Measurements from ENCODE around the gene ZBTB16. TPM values are rescaled to one million over a fixed set of nuclear protein-coding genes. Genes with fewer than 3 reads are reported as not detected.

ZBTB16 gene
- total and polyA plus RNA-seq, 4 donors, result 21.4 to 224 (median 102) TPM

DNA sequence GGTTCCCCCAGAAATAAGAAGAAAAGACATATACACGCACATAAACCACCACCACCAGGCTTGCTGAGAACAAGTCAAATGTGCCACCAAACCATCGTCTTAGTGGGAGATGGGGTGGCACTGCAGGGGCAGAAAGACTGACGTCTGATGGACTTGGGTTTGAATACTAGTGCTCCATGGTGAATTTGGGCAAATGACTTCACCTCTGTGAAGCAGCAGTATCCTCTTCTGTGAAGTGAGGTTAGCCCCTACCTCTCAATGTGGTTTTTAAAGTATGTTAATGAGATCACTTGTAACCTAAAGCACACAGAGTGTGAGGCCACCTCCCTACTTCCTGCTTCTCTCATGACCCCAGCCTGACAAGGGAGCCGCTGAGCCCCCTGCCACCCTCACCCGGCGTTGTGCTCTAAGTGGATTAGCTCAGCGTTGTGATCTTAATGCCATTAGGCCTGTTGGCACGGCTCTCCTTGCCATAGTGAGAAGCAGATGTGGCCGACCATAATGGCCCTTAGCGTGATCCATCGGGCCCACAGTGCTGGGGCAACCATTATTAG lies 14.4 kb downstream of the ZBTB16 start:
- Histone ChIP-seq H3K4me1 (ENCODE audit: control insufficient read depth in 5 of 5, insufficient read depth in 5 of 5, low read length in 5 of 5) (peaks cover 7 to 47% (median 27%) of the 10 kb centered on the region in 5 donors), H3K9ac (ENCODE audit: insufficient read depth in 1 of 2, low read length in 2 of 2) (no peak overlapping the region), H3K27me3 (ENCODE audit: control insufficient read depth in 3 of 3, insufficient read depth in 3 of 3, low read length in 2 of 3) (peaks cover 0 to 9% (median 0%) of the 10 kb centered on the region in 3 donors), H3K36me3 (ENCODE audit: control insufficient read depth in 4 of 4, insufficient read depth in 4 of 4, low read length in 4 of 4) (peaks cover 0 to 31% (median 9%) of the 10 kb centered on the region in 4 donors), H3K4me3 (no peak overlapping the region), H3K27ac (ENCODE audit: low read depth in 1 of 2, low read length in 1 of 2) (peak overlapping the region; percentile 3 to 9), H3K9me3 (ENCODE audit: control insufficient read depth in 4 of 4, insufficient read depth in 3 of 4, low read length in 3 of 4) (no peaks in the 10 kb centered on the region)
- 64% methylated on average over 11 of the region's 11 CpGs for WGBS, 2 donors
- ATAC-seq (ENCODE audit: insufficient read depth, low FRiP score), result no peak
- DNase-seq, result no peak
- TF ChIP-seq, protein P1, sequence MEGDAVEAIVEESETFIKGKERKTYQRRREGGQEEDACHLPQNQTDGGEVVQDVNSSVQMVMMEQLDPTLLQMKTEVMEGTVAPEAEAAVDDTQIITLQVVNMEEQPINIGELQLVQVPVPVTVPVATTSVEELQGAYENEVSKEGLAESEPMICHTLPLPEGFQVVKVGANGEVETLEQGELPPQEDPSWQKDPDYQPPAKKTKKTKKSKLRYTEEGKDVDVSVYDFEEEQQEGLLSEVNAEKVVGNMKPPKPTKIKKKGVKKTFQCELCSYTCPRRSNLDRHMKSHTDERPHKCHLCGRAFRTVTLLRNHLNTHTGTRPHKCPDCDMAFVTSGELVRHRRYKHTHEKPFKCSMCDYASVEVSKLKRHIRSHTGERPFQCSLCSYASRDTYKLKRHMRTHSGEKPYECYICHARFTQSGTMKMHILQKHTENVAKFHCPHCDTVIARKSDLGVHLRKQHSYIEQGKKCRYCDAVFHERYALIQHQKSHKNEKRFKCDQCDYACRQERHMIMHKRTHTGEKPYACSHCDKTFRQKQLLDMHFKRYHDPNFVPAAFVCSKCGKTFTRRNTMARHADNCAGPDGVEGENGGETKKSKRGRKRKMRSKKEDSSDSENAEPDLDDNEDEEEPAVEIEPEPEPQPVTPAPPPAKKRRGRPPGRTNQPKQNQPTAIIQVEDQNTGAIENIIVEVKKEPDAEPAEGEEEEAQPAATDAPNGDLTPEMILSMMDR (IDR thresholded peaks at IDR 0.05; ENCODE audit: control extremely low read depth, extremely low read depth), result no peak

DNA sequence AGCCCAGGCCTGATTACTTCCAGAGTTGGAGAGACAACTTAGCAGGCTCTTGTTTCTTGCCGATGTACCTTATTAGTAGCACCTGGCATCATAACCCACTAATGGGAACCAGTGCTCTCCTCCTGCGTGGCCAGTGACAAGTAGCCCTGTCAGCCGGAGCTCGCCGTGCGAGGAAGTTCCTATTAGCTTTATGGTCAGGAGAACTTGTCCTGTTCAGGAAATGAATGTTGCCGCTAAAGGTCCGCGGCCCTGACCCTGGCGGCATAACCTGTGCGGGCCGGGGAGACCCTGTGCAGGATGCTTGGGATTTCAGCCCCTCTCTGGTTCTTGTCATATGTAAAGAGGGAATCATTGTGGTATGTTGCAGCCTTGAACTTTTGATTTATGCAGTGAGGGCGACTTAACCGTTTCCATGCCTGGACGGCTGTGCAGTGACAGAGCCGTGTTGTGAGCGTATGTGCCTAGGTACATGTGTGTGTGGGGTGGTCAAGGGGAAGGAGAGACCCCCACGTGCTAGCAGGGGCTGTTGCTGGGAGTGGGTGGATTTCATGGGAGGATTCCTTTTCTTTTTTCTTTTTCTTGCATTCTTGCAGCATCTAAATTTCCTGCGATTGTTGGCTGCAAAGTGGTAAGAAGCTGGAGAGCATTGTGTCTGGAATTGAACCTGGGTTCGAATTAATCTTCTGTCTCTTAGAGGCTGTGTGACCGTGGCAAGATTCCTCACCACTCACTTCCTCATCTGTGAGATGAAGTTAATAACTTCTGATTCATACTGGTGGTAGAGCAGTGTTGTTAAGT lies 15.2 kb downstream of the ZBTB16 start:
- Histone ChIP-seq H3K9me3 (ENCODE audit: control insufficient read depth in 4 of 4, insufficient read depth in 3 of 4, low read length in 3 of 4) (no peaks in the 10 kb centered on the region), H3K27ac (ENCODE audit: low read depth in 1 of 2, low read length in 1 of 2) (peak overlapping the region in 1 of 2 donors; percentile 3), H3K9ac (ENCODE audit: insufficient read depth in 1 of 2, low read length in 2 of 2) (no peak overlapping the region), H3K4me3 (no peak overlapping the region), H3K27me3 (ENCODE audit: control insufficient read depth in 3 of 3, insufficient read depth in 3 of 3, low read length in 2 of 3) (peaks cover 0 to 9% (median 0%) of the 10 kb centered on the region in 3 donors), H3K36me3 (ENCODE audit: control insufficient read depth in 4 of 4, insufficient read depth in 4 of 4, low read length in 4 of 4) (peaks cover 0 to 31% (median 7%) of the 10 kb centered on the region in 4 donors), H3K4me1 (ENCODE audit: control insufficient read depth in 5 of 5, insufficient read depth in 5 of 5, low read length in 5 of 5) (peaks cover 15 to 55% (median 30%) of the 10 kb centered on the region in 5 donors)
- no peak for DNase-seq
- no peak for ATAC-seq (ENCODE audit: insufficient read depth, low FRiP score)
- TF ChIP-seq, protein P1 (IDR thresholded peaks at IDR 0.05; ENCODE audit: control extremely low read depth, extremely low read depth), result no peak
- WGBS, 2 donors, result 42 to 58% methylated on average over 21 of the region's 21 CpGs

DNA sequence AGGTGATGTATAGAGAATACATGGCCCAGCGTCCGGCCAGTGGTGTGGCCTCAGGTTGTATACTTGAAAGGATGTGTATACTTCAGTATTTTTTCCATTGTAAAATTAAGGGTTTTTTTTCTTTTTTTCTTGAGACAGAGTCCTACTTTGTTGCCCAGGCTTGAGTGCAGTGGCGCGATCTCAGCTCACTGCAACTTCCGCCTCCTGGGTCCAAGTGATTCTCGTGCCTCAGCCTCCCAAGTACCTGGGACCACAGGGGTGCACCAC lies 15.8 kb downstream of the ZBTB16 start:
- Histone ChIP-seq H3K4me3 (no peak overlapping the region), H3K9me3 (ENCODE audit: control insufficient read depth in 4 of 4, insufficient read depth in 3 of 4, low read length in 3 of 4) (no peaks in the 10 kb centered on the region), H3K27ac (ENCODE audit: low read depth in 1 of 2, low read length in 1 of 2) (peak overlapping the region in 1 of 2 donors; percentile 25), H3K27me3 (ENCODE audit: control insufficient read depth in 3 of 3, insufficient read depth in 3 of 3, low read length in 2 of 3) (peaks cover 0 to 9% (median 0%) of the 10 kb centered on the region in 3 donors), H3K9ac (ENCODE audit: insufficient read depth in 1 of 2, low read length in 2 of 2) (no peak overlapping the region), H3K36me3 (ENCODE audit: control insufficient read depth in 4 of 4, insufficient read depth in 4 of 4, low read length in 4 of 4) (peaks cover 0 to 31% (median 7%) of the 10 kb centered on the region in 4 donors), H3K4me1 (ENCODE audit: control insufficient read depth in 5 of 5, insufficient read depth in 5 of 5, low read length in 5 of 5) (peaks cover 20 to 55% (median 36%) of the 10 kb centered on the region in 5 donors)
- DNase-seq, result no peak
- ATAC-seq (ENCODE audit: insufficient read depth, low FRiP score), result no peak
- 92 to 94% methylated on average over 6 of the region's 6 CpGs for WGBS, 2 donors
- TF ChIP-seq, protein P1 (IDR thresholded peaks at IDR 0.05; ENCODE audit: control extremely low read depth, extremely low read depth), result no peak
